ENCODE measurements around the gene MYMK.

MYMK gene

DNA sequence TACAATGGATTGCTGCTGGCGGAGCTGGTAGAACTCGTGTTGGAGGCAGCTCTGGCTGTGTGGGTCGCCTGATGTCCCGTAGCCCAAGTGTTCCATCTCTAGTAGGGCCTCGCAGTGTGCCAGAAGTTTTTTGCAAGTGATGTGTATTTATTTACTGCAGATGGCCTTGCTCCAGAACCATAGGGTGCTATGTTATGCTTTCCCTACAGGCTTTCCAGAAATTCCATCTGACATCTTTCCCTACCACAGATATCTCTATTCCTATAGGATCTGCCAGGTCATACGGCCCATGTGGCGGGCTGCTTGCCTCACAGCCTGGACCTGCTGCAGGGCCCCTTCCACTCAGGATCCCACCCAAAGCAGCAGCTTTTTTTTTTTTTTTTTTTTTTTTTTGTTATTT, 26.7 kb upstream of the MYMK start:
- H4K20me1 ChIP-seq (ENCODE audit: insufficient read depth): no peaks in the 10 kb centered on the region
- H3K27me3 ChIP-seq (ENCODE audit: insufficient read depth, low read depth): peaks cover 43% of the 10 kb centered on the region
- no peak overlapping the region for H3K4me3 ChIP-seq (IDR thresholded peaks at IDR 0.05; ENCODE audit: insufficient read depth, low read depth, low read length)
- H3K4me2 ChIP-seq: no peak overlapping the region
- no peaks in the 10 kb centered on the region for H3K4me1 ChIP-seq (ENCODE audit: low read depth, poor library complexity, severe bottlenecking)
- no peak overlapping the region for H3K27ac ChIP-seq
- H3K9ac ChIP-seq: no peak overlapping the region
- no peaks in the 10 kb centered on the region for H3K79me2 ChIP-seq (ENCODE audit: insufficient read depth, low read depth)
- TF ChIP-seq, protein P1, sequence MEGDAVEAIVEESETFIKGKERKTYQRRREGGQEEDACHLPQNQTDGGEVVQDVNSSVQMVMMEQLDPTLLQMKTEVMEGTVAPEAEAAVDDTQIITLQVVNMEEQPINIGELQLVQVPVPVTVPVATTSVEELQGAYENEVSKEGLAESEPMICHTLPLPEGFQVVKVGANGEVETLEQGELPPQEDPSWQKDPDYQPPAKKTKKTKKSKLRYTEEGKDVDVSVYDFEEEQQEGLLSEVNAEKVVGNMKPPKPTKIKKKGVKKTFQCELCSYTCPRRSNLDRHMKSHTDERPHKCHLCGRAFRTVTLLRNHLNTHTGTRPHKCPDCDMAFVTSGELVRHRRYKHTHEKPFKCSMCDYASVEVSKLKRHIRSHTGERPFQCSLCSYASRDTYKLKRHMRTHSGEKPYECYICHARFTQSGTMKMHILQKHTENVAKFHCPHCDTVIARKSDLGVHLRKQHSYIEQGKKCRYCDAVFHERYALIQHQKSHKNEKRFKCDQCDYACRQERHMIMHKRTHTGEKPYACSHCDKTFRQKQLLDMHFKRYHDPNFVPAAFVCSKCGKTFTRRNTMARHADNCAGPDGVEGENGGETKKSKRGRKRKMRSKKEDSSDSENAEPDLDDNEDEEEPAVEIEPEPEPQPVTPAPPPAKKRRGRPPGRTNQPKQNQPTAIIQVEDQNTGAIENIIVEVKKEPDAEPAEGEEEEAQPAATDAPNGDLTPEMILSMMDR (conservative IDR thresholded peaks at IDR 0.05; ENCODE audit: low read depth, low read length): no peak
- H2AFZ ChIP-seq (ENCODE audit: low read depth): no peak overlapping the region
- no peaks in the 10 kb centered on the region for H3K36me3 ChIP-seq (ENCODE audit: insufficient read depth)

DNA sequence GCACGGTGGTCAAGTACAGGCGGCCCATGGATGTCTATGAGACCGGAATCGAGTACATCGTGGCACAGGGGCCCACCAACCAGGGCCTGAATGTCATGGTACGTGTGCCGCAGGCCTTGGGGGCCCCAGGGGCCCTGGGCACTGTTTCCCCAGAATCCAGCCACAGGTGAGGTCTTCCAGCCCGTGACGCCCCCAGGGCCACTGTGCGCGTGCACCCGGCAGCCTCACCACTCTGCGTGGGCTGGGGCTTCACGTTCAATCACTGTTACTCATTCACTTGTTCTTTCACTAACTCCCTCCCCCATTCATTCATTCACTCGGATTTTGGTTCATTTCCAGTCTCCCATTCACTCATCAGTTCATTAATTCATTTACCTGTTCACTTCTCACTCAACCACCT, 22.4 kb upstream of the MYMK start:
- H3K27me3 ChIP-seq (ENCODE audit: insufficient read depth, low read depth): peaks cover 57% of the 10 kb centered on the region
- no peaks in the 10 kb centered on the region for H3K79me2 ChIP-seq (ENCODE audit: insufficient read depth, low read depth)
- no peak overlapping the region for H3K9ac ChIP-seq
- TF ChIP-seq, protein P1 (conservative IDR thresholded peaks at IDR 0.05; ENCODE audit: low read depth, low read length): no peak
- no peak overlapping the region for H3K27ac ChIP-seq
- no peak overlapping the region for H3K4me3 ChIP-seq (IDR thresholded peaks at IDR 0.05; ENCODE audit: insufficient read depth, low read depth, low read length)
- H3K4me1 ChIP-seq (ENCODE audit: low read depth, poor library complexity, severe bottlenecking): no peaks in the 10 kb centered on the region
- H3K36me3 ChIP-seq (ENCODE audit: insufficient read depth): no peaks in the 10 kb centered on the region
- no peak overlapping the region for H2AFZ ChIP-seq (ENCODE audit: low read depth)
- H3K4me2 ChIP-seq: no peak overlapping the region
- H4K20me1 ChIP-seq (ENCODE audit: insufficient read depth): no peaks in the 10 kb centered on the region

DNA sequence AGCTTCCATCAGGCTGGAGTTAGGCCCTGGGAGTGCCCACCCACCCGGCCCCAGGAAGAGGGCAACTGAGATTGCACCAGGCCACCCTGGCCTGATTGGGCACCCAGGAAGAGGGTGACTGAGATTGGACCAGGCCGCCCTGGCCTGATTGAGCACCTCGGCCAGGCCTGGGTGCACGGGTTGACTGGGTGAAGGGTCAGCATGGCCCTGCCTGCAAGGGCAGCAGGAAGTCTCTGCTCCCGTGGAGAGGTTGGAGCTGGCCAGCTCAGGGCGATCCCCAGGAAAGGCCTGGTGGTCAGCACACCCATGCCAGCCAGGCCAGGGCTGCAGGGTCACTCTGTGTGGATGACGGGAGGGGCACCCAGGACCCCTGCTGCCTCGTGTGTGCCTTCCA, 21.5 kb upstream of the MYMK start:
- H3K27ac ChIP-seq: no peak overlapping the region
- TF ChIP-seq, protein P1 (conservative IDR thresholded peaks at IDR 0.05; ENCODE audit: low read depth, low read length): no peak
- H3K4me1 ChIP-seq (ENCODE audit: low read depth, poor library complexity, severe bottlenecking): no peaks in the 10 kb centered on the region
- H3K36me3 ChIP-seq (ENCODE audit: insufficient read depth): no peaks in the 10 kb centered on the region
- H3K79me2 ChIP-seq (ENCODE audit: insufficient read depth, low read depth): no peaks in the 10 kb centered on the region
- H3K9ac ChIP-seq: no peak overlapping the region
- peaks cover 62% of the 10 kb centered on the region for H3K27me3 ChIP-seq (ENCODE audit: insufficient read depth, low read depth)
- H4K20me1 ChIP-seq (ENCODE audit: insufficient read depth): no peaks in the 10 kb centered on the region
- no peak overlapping the region for H3K4me2 ChIP-seq
- no peak overlapping the region for H2AFZ ChIP-seq (ENCODE audit: low read depth)
- H3K4me3 ChIP-seq (IDR thresholded peaks at IDR 0.05; ENCODE audit: insufficient read depth, low read depth, low read length): no peak overlapping the region

DNA sequence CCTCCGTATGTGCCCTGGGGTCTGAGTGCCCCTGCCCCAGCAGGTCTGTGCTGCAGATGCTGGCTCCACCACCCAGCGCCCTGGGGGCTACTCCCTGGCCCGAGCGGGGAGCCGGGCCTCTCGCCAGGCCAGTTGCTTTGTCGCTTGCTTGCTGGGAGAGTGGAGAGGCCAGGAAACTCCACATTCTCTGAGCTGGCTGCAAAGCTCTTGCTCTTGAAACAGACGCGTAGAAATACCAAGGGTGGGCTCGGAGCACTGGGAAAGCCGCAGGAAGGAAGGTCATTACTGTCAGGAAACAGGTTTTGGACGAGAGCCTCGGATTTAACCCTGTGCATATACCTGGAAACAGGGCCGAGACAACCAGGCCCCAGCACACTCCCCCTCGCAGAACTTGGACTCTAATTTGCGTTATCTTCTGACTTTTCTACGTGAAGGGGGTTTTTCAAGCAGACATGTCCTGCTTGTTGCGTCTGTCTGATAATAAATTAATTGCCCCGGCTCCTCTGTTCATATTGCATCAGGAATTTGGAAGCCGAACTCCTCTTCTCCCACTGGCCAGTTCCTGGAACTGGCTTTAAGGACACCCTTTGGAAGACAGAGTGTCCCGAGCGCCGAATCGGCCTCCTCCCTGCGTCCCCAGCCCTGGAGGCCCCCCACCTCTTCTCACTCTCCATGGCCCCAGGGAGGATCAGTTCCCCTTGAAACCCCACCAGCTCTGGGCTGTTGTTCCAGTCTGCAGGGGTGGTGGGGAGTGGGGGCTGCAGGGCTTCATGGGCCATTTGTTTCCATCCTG, 20.9 kb upstream of the MYMK start:
- H4K20me1 ChIP-seq (ENCODE audit: insufficient read depth): no peaks in the 10 kb centered on the region
- TF ChIP-seq, protein P1 (conservative IDR thresholded peaks at IDR 0.05; ENCODE audit: low read depth, low read length): no peak
- no peak overlapping the region for H3K9ac ChIP-seq

More for the DNA sequence above, 20.9 kb upstream of the MYMK start:
- no peak overlapping the region for H3K4me2 ChIP-seq
- H3K79me2 ChIP-seq (ENCODE audit: insufficient read depth, low read depth): no peaks in the 10 kb centered on the region
- H3K4me1 ChIP-seq (ENCODE audit: low read depth, poor library complexity, severe bottlenecking): no peaks in the 10 kb centered on the region
- H3K36me3 ChIP-seq (ENCODE audit: insufficient read depth): no peaks in the 10 kb centered on the region
- no peak overlapping the region for H3K4me3 ChIP-seq (IDR thresholded peaks at IDR 0.05; ENCODE audit: insufficient read depth, low read depth, low read length)
- peaks cover 63% of the 10 kb centered on the region for H3K27me3 ChIP-seq (ENCODE audit: insufficient read depth, low read depth)
- no peak overlapping the region for H2AFZ ChIP-seq (ENCODE audit: low read depth)
- no peak overlapping the region for H3K27ac ChIP-seq
